Measurements from ENCODE around the gene HNF4A. TPM values are rescaled to one million over a fixed set of nuclear protein-coding genes. Genes with fewer than 3 reads are reported as not detected.

The HNF4A gene
- total RNA-seq, 4 donors from 2014 or later: under 0.01 to 0.26 TPM; not detected in 2

DNA sequence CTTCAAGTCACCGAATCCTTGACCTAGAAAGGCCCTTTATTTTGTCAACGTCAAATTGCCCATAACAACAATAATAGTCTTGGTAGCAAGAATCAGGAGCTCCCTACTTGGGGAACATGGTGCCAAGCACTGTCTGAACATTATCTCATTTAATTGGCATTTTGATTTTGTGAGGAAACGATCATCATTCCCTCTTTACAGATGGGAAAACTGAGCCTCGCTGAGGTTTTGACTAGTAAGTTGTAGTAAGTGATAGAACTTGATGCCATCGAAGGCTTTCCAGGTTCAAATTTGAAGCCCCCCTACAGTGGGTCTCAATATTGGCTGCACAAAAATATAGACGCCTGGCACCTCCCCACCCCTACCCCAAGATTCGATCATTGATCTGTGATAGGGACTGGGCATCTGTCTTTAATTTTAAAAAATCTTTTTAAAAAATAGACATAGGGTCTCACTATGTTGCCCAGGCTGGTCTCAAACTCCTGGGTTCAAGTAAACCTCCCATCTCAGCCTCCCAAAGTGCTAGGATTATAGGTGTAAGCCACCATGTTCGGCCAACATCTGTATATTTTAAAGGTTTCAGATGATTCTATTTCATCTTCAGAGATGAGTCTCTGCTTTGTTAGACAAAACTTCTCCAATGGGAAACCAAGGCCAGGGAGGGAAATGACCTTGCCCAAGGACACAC is 36.7 kb downstream of the HNF4A start:
- Histone ChIP-seq H3K27me3 (no peaks in the 10 kb centered on the region), H3K36me3 (no peaks in the 10 kb centered on the region), H3K27ac (no peak overlapping the region), H3K9me3 (no peaks in the 10 kb centered on the region), H3K4me1 (no peaks in the 10 kb centered on the region), H3K4me3 (no peak overlapping the region)
- intact Hi-C loops (cut with DNase I; ENCODE audit: low total_unique reads): no loop called here
- DNase-seq: no peak
- TF ChIP-seq POLR2A (IDR thresholded peaks at IDR 0.05): no peak
- TF ChIP-seq, protein P1, sequence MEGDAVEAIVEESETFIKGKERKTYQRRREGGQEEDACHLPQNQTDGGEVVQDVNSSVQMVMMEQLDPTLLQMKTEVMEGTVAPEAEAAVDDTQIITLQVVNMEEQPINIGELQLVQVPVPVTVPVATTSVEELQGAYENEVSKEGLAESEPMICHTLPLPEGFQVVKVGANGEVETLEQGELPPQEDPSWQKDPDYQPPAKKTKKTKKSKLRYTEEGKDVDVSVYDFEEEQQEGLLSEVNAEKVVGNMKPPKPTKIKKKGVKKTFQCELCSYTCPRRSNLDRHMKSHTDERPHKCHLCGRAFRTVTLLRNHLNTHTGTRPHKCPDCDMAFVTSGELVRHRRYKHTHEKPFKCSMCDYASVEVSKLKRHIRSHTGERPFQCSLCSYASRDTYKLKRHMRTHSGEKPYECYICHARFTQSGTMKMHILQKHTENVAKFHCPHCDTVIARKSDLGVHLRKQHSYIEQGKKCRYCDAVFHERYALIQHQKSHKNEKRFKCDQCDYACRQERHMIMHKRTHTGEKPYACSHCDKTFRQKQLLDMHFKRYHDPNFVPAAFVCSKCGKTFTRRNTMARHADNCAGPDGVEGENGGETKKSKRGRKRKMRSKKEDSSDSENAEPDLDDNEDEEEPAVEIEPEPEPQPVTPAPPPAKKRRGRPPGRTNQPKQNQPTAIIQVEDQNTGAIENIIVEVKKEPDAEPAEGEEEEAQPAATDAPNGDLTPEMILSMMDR (IDR thresholded peaks at IDR 0.05): no peak

DNA sequence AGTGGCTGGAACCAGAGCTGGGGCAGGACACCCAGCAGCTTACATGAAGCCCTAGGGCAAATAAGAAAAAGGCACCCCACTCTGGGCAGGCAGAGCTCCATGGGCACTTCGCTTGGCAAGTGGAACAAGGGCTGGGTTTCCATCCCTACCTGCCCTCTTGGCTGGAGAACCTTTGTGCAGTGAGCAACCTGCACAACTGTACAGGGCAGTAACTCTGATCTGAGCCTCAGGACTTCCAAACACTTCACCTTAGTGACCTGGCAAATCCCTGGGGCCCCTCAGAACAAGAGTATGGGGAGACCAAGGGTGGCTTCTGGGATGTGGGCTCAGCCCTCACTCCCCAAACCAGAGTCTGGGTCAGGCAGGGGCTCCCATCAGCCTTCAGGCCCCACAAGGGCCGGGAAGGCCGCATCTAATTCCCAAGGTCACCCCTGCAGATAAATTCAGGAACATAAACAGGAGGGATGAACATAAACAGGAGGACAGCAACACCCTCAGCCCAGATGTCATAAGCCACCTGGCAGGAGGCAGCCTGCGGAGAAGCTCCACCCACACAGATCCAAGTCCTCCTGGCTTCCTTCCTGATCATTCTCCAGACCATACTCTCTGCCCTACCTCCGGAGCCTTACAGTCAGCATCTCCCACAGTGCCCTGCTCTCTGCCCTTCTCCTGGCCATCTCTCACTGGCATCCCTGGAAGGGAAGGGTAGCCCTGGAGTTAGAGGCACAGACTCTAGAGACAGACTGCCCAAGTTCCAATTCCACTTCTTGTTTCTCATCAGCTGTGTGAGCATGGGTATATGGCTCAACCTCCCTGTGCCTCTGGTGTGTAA is 37.5 kb downstream of the HNF4A start:
- TF ChIP-seq POLR2A (IDR thresholded peaks at IDR 0.05): no peak
- TF ChIP-seq, protein P1 (IDR thresholded peaks at IDR 0.05): no peak
- DNase-seq: no peak
- Histone ChIP-seq H3K27ac (no peak overlapping the region), H3K36me3 (no peaks in the 10 kb centered on the region), H3K27me3 (no peaks in the 10 kb centered on the region), H3K9me3 (no peaks in the 10 kb centered on the region), H3K4me1 (no peaks in the 10 kb centered on the region), H3K4me3 (no peak overlapping the region)
- intact Hi-C loops (cut with DNase I; ENCODE audit: low total_unique reads): no loop called here

DNA sequence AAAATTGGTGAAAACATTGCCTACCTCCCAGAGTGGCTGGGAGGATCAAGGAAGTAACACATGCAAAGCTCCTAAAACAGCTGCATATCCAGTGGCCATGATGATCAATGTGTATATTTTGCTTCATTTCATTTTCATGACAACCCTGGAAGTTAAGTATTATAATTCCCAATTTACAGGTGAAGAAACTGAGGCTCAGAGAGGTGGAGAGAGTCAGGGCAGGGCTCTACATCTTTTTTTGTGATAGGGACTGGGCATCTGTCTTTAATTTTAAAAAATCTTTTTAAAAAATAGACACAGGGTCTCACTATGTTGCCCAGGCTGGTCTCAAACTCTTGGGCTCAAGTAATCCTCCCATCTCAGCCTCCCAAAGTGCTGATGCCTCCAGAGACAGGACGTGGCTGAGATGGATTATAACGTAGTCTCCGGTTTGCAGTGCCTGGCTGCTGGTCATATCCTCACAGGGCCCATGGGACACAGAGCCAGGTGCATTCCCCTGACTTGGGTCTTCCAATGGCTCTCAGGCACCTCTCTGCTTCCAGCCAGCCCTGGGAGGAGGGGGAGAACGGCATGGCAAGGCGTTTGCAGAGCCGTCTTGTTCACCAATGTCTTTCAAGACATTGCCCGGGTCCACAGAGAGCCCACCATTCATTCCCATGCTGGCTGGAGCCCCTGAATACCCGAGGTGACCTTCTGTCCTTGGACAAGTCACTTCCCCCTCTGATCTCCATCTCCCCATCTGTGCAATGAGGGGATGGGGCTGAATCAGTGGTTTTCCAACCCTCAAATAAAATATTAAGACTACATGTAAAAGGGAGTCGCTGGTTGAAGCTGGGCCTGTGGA is 38.3 kb downstream of the HNF4A start:
- no peak for DNase-seq
- Histone ChIP-seq H3K27ac (no peak overlapping the region), H3K4me3 (no peak overlapping the region), H3K27me3 (no peaks in the 10 kb centered on the region), H3K4me1 (no peaks in the 10 kb centered on the region), H3K36me3 (no peaks in the 10 kb centered on the region), H3K9me3 (no peaks in the 10 kb centered on the region)
- intact Hi-C loops (cut with DNase I; ENCODE audit: low total_unique reads): no loop called here
- TF ChIP-seq, protein P1 (IDR thresholded peaks at IDR 0.05): no peak
- no peak for TF ChIP-seq POLR2A (IDR thresholded peaks at IDR 0.05)

DNA sequence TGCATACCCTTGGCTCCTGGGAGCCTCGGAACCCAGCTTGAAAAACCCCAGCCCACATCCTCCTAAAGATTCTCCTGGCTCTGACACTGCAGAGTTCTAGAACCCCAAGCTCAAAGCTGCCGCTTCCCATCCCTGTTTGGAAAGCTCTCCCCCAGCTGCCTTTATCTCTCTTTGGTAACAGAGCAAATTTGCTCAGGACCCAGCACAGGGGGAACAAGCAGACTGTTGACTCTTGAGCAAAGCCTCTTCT is 38.9 kb downstream of the HNF4A start:
- H3K27me3 ChIP-seq: no peaks in the 10 kb centered on the region
- no peak overlapping the region for H3K4me3 ChIP-seq
- no peaks in the 10 kb centered on the region for H3K4me1 ChIP-seq
- no peaks in the 10 kb centered on the region for H3K9me3 ChIP-seq
- intact Hi-C loops (cut with DNase I; ENCODE audit: low total_unique reads): no loop called here
- H3K27ac ChIP-seq: no peak overlapping the region
- TF ChIP-seq, protein P1 (IDR thresholded peaks at IDR 0.05): no peak
- TF ChIP-seq POLR2A (IDR thresholded peaks at IDR 0.05): no peak
- DNase-seq: no peak
- no peaks in the 10 kb centered on the region for H3K36me3 ChIP-seq

Measured in uterus (tissue), 4 donors.